Esophagus squamous epithelium (tissue), 5 donors: ENCODE results near the gene CENPU. TPM values are rescaled to one million over a fixed set of nuclear protein-coding genes. Genes with fewer than 3 reads are reported as not detected.
A peak's percentile ranks its signal among the peaks of the same experiment; 100 is the strongest.

Experiments
- DNase-seq: peaks from one replicate; lab custom pipeline; 2025; lab: John Stamatoyannopoulos, UW
- H3K27ac ChIP-seq, 4 donors: fragments of 200-600 bp; sonication (generic); one replicate each; pipeline ENCODE4 v1.5.1; 2016 to 2019; ENCODE audit warnings: mild to moderate bottlenecking in 1 of 4
- H3K27me3 ChIP-seq, 4 donors: fragments of 200-600 bp; sonication (generic); 1 replicate in 3 of 4; 2 replicates in 1 of 4; pipeline versions ENCODE4 v1.5.1 to v1.6.0; 2017 to 2021; ENCODE audit warnings: antibody characterized with exemption in 1 of 4
- H3K36me3 ChIP-seq, 3 donors: fragments of 200-600 bp; sonication (generic); one replicate each; pipeline ENCODE4 v1.5.1; 2016 to 2019
- H3K4me1 ChIP-seq, 3 donors: fragments of 200-600 bp; sonication (generic); one replicate each; pipeline ENCODE4 v1.5.1; 2017 to 2019
- H3K4me3 ChIP-seq, 4 donors: fragments of 200-600 bp; sonication (generic); 1 replicate in 3 of 4; 2 replicates in 1 of 4; pipeline ENCODE4 v1.5.1; 2016 to 2019; ENCODE audit warnings: mild to moderate bottlenecking in 2 of 4, moderate library complexity in 1 of 4
- H3K9me3 ChIP-seq, 3 donors: fragments of 200-600 bp; sonication (generic); one replicate each; pipeline ENCODE4 v1.5.1; 2016 to 2019
- CTCF ChIP-seq, 6 experiments: fragments of 450-650 bp in 4 of 6; fragments of 200-600 bp in 2 of 6; sonication (generic) in 2 of 6; IDR thresholded peaks; one replicate each; pipeline ENCODE4 v1.5.1; 2016 to 2019; ENCODE audit warnings: antibody characterized with exemption in 6 of 6, mild to moderate bottlenecking in 4 of 6, moderate library complexity in 4 of 6
- POLR2A ChIP-seq, 4 donors: fragments of 450-650 bp; IDR thresholded peaks; one replicate each; pipeline ENCODE4 v1.6.1; 2017; ENCODE audit warnings: antibody characterized with exemption in 4 of 4, mild to moderate bottlenecking in 4 of 4, moderate library complexity in 3 of 4
- WGBS, 2 donors: methylation state at CpG; one replicate each; pipeline ENCODE4 v1.1.5; 2018; 5-methylcytosine and 5-hydroxymethylcytosine counted together
- intact Hi-C: fragments of 100-400 bp; cut with DNase I; formaldehyde crosslinking; loops from one replicate; pipeline ENCODE4 v1.15.0; 2022
- total RNA-seq, 4 donors: library from RNA; depleted of rRNA; stranded (reverse); fragments of >200 nt; gene quantifications; one replicate each; pipeline ENCODE4 v1.1.0, GENCODE V29; 2016
- donor health status: DM: yes; HTN: yes; CAD: no.

The CENPU gene
- total RNA-seq, 4 donors from 2014 or later, result 4.8 to 34.6 (median 18.1) TPM

GRCh38 chr4:184648054-184648312 is 85.9 kb downstream of the CENPU start:
- Histone ChIP-seq H3K27ac (peak overlapping the region; percentile 98 to 100 (median 99)), H3K36me3 (peaks cover 0 to 17% (median 0%) of the 10 kb centered on the region in 3 donors), H3K9me3 (no peaks in the 10 kb centered on the region), H3K27me3 (no peaks in the 10 kb centered on the region), H3K4me1 (peaks cover 20 to 54% (median 36%) of the 10 kb centered on the region in 3 donors), H3K4me3 (peak overlapping the region; percentile 77 to 91 (median 89))
- WGBS, 2 donors, result 6 to 9% methylated on average over 6 of the region's 6 CpGs
- intact Hi-C loops, result loop anchor here (10.0 kb wide), 3 partner anchors 97 to 383 kb away; no protein-coding TSS in a partner anchor
- no peak for DNase-seq
- no peak for TF ChIP-seq POLR2A (IDR thresholded peaks at IDR 0.05)
- no peak for TF ChIP-seq CTCF (IDR thresholded peaks at IDR 0.05)

DNA sequence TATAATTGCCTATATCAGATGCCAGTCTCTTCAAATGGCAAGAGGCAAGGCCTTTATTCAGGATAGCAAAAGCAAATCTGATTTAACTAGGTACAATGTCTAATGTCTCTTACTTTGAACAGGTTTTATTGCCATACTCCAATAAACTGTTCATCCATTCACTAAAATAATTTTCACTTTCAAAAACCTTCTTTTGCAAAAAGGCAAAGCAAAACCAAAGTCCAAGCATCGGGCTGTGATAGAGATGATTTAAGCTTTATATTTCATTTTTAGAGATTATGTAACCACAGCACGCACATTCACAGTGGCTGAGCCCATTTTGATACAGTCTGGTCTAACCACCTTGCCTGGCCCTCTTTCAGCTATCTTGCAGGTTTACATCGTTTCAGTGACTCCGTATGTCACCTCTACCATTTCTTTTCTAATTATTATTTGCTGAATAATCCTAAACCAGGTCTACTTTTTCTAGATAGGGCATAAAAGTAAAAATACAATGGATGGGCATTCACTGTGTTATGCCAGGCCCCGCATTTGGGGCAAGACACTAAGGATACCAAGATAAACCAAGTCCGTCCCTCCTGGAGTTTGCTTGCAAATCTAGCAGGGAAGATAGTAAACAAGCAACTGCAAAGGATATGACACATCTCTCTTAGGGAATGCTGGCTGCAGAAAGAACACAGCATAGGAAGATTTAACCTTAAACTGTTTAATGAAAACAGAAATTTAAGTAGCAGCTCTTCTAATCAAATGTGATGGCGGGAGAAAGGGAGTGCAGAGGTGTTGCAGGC is 86.4 kb downstream of the CENPU start:
- DNase-seq, result no peak
- no peak for TF ChIP-seq CTCF (IDR thresholded peaks at IDR 0.05)
- H3K4me1 ChIP-seq, result peaks cover 20 to 54% (median 36%) of the 10 kb centered on the region in 3 donors

DNA sequence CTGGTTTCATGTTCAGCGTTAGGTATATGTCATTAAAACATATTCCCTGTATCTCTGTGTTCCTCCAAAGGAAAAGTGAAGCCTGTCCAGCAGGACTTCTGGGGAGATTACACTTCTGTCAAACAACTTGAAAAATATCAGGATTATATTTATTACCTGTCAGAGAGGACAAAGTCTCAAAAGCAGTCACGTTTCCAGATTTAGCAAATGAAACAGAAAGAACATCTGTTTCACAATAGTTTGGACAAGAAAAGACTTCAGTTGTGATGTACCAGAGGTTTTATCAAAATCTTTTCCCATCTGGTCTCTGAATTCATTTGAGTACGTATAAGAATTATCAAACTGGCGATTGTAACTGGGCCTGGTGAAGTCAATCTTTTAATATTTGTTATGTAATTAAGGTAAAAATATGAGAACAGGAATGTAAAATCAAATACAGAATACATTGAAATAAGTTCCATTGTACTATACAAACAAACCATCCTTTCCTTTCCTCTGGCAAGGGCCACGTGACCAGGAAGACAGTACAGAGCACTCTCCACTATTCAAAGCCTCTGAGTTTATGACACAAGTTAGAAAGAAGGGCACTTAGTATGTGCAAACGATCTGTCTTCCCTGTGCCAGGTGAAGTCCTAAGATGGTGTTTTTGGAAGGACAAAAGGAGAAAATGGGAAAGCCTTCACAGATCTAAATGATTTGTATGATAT is 87.8 kb downstream of the CENPU start:
- Histone ChIP-seq H3K27me3 (no peaks in the 10 kb centered on the region), H3K9me3 (no peaks in the 10 kb centered on the region), H3K4me3 (no peak overlapping the region), H3K27ac (no peak overlapping the region), H3K36me3 (peaks cover 0 to 26% (median 0%) of the 10 kb centered on the region in 3 donors), H3K4me1 (peaks cover 20 to 51% (median 36%) of the 10 kb centered on the region in 3 donors)
- WGBS, 2 donors, result 50 to 54% methylated on average over 6 of the region's 6 CpGs
- DNase-seq, result no peak
- intact Hi-C loops, result loop anchor here (10.0 kb wide), 3 partner anchors 99 to 381 kb away; no protein-coding TSS in a partner anchor
- TF ChIP-seq POLR2A (IDR thresholded peaks at IDR 0.05), result no peak
- TF ChIP-seq CTCF (IDR thresholded peaks at IDR 0.05), result no peak

More for the DNA sequence above, 86.4 kb downstream of the CENPU start:
- Histone ChIP-seq H3K36me3 (peaks cover 0 to 21% (median 0%) of the 10 kb centered on the region in 3 donors), H3K9me3 (no peaks in the 10 kb centered on the region), H3K27me3 (no peaks in the 10 kb centered on the region), H3K27ac (peak overlapping the region; percentile 98 to 100 (median 99)), H3K4me3 (peak overlapping the region; percentile 77 to 91 (median 89))
- intact Hi-C loops, result loop anchor here (10.0 kb wide), 3 partner anchors 97 to 383 kb away; no protein-coding TSS in a partner anchor
- WGBS, 2 donors, result 43 to 64% methylated on average over 7 of the region's 7 CpGs

DNA sequence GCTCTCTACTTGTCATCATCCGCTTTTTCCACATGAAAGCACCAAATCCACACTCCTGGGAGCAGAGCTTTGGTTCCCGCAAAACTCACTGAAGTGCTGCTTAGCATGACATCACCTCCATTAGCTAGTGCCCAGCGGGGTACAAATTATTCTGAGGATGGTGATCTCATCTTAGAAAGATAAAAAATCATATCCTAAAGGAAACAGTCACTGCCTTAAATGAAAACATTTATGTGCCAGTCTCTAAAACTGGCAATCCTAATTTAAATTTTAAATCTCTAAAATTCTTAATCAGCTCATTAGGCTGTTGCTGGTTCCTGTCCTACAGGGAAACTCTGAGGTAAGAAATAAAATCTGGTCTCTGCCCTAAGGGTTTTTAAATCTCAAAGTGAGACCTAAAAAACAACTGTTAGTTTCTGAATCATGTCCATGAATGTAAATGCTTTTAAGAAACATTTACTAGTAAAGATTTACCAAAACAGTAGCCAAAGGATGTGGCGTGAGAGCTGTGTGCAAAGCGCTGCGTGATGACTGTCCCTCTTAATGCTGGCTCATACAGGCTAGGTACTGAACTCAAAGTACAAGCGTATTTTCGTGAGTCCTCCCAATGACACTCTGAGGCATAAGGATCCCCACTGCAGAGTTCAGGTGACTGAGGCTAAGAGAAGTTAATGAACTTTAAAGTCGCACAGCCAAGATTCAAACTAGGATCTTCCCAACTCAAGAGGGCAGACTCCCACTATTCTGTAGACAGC is 89.2 kb downstream of the CENPU start:
- intact Hi-C loops, result loop anchor here (10.0 kb wide), 3 partner anchors 100 to 380 kb away; no protein-coding TSS in a partner anchor
- no peaks in the 10 kb centered on the region for H3K27me3 ChIP-seq
- WGBS, 2 donors, result 85 to 92% methylated on average over 9 of the region's 9 CpGs
- H3K9me3 ChIP-seq, result no peaks in the 10 kb centered on the region
- no peak for DNase-seq
- TF ChIP-seq CTCF (IDR thresholded peaks at IDR 0.05) (no peak), POLR2A (IDR thresholded peaks at IDR 0.05) (no peak)
- no peak overlapping the region for H3K27ac ChIP-seq
- H3K36me3 ChIP-seq, result peaks cover 0 to 26% (median 0%) of the 10 kb centered on the region in 3 donors
- H3K4me1 ChIP-seq, result peaks cover 20 to 37% (median 29%) of the 10 kb centered on the region in 3 donors
- H3K4me3 ChIP-seq, result no peak overlapping the region

Other genes with a start within 250 kb of the CENPU start
- gene CASP3, start 84.6 kb downstream of the CENPU start, total RNA-seq, result 10 to 100 TPM; 22.9 to 48.0 (median 28.5) TPM
- gene PRIMPOL, start 84.4 kb downstream of the CENPU start, total RNA-seq, result 10 to 100 TPM in 3 of 4 donors, 1 to 10 TPM in 1; 4.5 to 15.6 (median 10.8) TPM
- 100 to 1,000 TPM in 1 of 4 donors, 10 to 100 TPM in 3; 59.7 to 101 (median 73.8) TPM for gene ACSL1, start 91.9 kb upstream of the CENPU start, total RNA-seq